Measurements from ENCODE around the gene ELF5. TPM values are rescaled to one million over a fixed set of nuclear protein-coding genes. Genes with fewer than 3 reads are reported as not detected.

Gene ELF5
- total RNA-seq, 1 donor from 2014 or later = not detected

DNA sequence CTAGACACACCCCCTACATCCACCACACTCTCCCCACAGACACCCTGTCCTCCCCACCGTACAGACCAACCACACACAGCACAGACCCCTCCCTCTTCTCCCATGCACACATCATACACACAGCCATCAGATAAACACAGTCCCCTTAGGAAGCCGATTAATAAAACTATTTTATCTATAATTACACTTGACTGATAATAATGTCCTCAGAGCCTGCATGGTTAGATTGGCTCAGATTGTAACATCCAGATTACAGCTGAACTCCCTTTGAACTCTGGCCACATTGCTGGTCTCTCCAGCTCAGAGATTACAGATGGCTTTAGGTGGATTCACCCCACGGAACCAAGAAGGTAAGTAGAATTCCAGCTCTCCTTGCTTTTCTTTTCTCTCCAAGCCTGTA, 9.5 kb upstream of the ELF5 start:
- DNase-seq (ENCODE audit: low read depth) = no peak

DNA sequence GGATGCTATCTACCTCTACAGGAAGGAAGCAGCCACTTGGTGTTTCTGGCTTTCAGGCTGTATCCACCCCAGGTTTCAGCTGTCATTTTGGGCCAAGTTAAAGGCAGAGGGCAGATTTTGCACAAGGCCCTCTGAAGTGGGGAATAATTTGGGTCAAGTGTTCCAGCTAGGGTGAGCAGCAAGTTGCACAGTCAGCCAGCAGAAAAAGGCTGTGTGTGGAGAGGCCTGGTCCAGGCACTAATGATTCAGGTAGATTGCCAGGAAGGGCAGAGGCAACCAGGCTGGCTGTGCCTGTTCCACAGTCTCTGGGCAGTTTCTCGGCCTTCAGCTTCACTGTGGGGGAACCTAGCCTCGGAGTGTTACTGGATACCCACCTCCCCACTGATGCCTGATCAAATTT, 8.6 kb upstream of the ELF5 start:
- no peak for DNase-seq (ENCODE audit: low read depth)

DNA sequence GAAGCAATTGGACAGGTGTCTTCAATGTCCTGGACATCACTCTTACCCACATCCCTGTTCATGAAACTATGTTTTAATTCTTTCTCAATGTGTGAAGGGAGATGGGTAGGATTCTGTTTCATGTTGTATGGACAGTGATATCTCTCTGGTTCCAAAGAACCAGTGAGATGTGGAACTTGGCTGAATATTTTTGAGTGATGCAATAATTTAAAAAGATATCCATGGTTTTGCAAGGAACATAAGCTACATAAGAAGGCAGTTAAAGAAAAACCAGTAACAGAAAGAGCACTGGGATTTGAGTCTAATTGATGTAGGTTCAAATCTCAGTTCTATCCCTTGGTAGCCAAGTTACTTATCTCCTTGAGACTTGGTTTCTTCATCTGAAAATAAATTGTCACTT, 7.7 kb upstream of the ELF5 start:
- DNase-seq (ENCODE audit: low read depth) = no peak

DNA sequence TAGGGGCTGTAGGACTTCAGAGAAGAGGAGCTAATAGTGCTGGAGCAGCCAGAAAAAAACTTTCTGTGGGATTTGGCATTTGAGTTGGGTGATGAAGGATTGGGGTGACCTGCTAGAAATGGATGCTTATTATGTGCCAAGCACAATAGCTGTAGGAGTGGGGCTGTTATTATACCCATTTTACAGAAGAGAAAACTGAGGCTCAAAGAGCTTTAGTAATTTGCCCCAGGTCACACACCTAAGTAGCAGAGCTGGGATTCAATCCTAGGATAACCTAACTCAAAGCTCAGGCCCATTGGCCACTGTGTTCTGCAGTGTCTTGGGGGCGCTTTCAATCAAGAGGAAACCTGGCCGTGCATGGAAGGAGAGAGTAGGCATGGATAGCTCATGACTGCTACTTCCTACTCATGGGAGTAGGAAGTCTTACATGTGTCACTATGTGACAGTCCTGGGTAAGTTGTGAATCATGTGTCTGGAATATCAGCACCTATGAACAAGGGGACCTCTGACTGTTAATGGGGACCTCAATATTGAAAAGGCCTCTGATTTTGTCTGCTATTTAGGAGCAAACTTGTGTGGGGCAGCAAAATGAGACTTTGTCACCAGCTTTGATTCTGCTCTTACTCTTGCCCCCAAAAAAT, 6.1 kb upstream of the ELF5 start:
- no peak for DNase-seq (ENCODE audit: low read depth)

DNA sequence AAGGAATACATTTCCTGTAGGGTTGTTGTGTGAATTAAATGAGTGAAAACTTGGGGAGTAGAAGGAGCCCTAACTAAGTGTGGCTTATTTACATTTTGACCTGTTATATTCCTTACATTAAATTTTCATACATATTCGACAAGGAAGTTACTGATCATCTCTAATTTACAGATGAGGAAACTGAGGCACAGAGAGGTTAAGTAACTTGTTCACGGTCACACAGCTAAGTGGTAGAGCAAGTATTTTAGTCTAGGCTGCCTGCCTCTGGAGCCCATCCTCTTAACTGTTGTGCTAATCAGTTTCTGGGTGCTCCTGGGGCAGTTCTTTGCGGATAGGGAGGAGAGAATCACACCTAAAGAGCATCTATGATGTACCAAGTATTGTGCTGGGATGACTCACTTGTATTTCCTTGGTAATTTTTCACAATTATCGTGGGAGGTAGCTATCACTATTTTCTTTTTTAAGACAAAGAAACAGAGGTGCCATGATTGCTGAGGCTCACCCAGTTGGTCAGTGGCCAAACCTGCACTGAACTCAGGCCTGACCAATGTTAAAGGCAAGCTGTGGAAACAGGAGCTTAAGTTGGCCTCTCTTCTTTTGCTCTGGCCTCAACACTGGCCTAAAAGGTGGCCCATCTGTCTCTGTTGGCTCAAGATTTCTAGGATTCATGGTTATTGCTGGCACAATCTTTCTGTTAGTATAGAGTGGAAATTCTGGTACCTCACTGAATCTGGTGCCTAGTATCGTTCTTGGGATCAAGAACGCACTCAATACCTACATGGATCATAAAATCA, 2.9 kb upstream of the ELF5 start:
- DNase-seq (ENCODE audit: low read depth) = no peak

DNA sequence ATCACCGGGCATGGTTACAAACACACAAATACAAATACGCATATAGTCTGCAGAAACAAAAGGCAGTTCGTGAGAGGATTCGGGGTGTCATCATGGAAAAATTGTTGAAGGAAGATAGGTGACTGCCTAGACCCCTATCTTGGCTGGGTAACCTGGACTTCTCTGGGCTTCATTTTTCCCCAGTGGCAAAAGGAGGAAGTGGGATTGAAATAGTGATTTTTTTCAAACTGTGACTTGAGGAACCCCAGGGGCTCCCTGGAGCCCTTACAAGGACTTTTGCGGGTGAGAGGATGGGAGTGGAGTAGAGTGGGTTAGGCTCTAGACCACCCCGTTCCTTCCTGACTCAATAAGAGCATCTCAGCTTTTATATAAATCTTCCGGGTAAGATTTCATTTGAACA, 1.0 kb upstream of the ELF5 start:
- DNase-seq (ENCODE audit: low read depth) = no peak

DNA sequence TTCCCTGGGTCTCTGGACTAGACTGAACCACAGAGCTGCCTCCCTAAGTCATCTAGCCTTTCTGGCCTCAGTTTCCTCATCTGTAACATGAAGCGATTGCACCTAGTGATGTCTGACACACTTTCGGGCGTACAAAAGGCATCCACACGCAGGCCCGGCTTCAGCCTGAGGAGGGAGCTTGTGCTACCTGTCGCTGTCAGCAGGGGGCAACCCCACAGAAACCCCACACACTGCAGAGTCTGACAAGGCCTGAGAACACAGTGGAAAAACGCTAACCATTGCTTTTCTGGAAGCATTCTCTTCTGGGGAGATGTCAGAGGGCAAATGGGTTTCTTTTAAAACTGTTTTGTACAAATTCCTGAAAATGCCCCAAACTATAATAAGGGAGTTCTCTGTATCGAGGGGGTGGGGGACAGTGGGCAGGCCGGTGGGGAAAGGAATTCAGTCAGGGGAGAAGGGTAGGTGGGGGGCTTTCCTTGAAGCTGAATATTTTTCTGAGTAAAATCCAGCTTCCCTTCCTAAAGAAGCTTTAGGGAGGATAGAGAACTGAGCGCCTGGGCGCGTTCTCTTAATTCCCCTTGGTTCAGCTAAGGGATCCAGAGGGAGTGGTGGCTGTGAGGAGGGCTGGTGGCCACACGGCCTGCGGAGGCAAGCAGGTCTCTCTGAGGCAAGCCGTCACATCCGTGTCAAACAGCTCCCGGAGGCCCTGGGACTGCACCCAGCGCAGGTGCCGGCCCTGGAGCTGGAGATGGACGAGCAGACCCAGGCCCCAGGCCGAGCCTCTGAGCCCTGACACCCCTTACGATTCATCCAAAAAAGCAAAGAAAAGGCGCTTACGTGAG, 533 bp downstream of the ELF5 start:
- peak; percentile 57 for DNase-seq (ENCODE audit: low read depth)

DNA sequence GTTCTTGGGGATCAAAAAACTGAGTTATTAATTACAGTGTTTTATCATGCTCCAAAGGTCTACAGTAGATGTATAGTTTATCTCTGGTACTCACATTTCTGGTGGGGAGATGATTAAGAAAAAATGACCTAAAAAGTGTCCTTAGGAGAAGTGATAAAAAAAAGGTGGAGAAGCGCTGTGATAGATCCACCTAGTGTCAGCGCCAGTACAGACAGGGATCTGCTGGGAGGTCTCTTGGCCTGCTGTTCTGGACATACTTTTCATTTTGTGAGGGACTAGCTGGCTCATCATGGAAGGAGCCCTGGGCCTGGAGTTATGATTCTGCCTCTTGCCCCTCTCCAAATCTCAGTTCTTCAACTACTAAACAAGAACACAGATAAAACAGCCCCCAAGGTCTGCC, 2.9 kb downstream of the ELF5 start:
- DNase-seq (ENCODE audit: low read depth) = no peak

DNA sequence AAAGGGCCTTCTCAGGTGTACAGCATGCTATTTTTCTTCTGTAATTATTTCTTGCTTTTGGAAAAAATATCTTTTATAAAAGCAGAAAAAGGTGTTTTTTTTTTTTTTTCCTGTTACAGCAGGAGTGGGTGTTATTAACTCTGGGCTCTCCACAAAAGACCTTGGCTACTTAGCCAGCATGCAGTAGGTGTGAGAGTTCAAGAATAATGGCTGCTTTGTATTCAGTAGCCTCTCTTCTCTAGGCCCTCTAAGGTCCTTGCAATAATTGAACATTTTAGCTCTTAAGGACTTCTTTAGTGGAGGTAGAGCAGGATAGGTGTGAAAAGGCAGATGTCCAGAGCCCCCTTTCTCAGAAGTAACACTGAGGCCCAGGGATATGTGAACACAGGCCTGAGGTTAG, 3.4 kb downstream of the ELF5 start:
- DNase-seq (ENCODE audit: low read depth) = no peak

DNA sequence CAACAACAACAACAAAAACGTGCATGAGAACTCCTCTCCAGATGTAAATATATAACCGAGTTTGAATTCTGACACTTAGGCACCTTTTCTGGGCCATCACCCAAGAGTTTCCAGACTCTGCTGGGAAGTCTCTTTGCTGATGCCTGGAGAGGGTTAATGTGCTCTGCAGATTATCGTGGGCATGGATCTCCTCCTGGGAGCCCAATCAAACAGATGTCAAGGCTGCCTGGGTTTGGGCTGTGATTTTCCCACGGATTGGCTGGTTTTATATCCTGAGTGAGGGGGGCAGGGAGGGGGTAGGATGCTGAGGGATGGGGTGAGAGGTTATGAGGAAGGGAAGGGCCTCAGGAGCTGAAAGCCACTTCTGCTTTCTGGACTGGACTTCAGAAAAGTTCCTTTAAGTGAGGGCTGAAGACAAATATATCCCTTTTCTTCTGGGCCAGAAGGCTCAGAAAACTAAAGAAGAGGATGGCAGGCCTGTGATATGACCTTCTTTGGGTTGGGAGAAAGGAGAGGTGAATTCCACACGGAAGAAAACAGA, 4.2 kb downstream of the ELF5 start:
- no peak for DNase-seq (ENCODE audit: low read depth)

DNA sequence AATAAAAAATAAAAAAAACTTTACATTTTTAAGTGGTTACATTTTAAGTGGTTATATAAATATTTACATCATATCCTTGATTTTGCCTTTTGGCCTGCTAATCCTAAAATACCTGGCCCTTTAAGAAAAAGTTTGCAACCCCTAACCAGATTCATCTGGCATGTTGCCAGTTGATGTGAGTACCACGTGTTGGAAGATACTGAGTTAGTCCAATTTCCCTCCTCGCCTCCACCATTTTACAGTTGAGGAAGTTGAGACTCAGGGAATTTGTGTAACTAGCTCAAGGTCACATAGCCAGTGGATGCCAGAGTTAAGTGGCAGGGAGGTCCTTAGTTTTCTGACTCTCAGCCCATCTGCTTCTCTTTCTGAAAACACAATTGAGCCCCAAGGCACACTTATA, 5.1 kb downstream of the ELF5 start:
- DNase-seq (ENCODE audit: low read depth) = no peak

DNA sequence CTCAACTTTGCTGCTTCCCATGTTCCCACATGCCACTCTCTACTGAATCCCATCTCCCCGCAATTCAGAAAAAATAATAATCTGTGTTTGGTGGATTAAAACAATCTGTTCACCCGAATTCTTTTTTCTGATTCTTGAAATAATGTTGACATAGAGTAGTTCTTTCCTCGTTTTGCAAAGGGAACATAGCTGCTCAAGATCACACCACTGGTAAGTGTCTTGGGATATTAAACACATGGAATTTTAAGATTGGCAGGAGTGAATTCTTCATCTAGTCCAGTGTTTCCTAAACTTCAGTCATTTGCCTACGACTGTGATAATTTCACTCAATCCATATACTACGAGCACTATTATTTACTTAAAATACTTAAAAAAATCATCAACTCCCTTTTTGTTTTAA, 6.0 kb downstream of the ELF5 start:
- DNase-seq (ENCODE audit: low read depth) = no peak

DNA sequence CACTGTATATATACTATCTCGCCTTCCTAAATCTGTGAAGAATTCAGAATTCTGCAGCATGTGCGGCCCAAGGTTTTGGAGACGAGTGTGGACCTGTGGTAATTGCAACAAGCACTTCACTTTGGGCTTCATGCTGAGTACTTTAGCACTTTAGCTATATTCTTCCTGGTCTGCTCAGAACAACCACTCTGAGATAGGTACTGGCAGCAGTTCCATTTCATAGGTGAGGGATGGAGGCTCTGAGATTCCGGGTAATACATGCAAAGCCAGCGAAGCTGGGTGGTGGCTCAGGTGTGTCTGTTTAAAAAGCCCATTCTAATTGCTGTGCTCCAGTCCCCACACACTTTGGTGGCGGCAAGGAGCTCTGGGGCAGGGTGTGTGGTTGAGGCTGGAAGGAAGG, 6.4 kb downstream of the ELF5 start:
- no peak for DNase-seq (ENCODE audit: low read depth)

DNA sequence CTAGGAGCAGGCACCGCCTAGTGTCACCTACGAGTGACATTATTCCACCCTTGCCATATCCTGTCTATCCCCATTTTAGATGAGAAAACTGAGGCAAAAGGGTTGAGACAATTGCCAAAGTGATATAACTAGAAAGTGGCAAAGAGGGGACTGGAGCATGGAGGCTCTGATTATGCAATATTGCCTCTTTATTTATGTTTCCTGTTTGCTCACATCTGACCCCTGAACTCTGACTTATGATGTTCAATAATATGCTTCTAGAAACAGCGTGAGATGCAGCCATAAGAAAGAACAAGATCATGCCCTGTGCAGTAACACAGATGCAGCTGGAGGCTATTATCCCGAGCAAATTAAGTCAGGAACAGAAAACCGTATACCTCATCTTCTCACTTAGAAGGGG, 7.7 kb downstream of the ELF5 start:
- DNase-seq (ENCODE audit: low read depth) = no peak

DNA sequence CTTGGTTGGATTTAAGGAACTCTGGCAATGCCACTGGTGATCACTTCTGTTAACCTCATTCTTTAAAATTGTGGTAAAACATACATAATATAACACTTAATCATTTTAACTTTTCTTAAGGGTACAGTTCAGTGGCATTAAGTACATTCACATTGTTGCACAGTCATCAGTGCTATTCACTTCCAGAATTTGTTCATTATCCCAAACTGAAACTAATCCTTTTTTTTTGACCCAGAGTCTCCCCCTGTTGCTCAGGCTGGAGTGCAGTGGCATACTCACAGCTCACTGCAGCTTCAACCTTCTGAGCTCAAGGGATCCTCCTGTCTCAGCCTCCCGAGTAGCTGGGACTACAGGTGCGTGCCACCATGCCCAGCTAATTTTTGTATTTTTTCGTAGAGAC, 10.6 kb downstream of the ELF5 start:
- no peak for DNase-seq (ENCODE audit: low read depth)

DNA sequence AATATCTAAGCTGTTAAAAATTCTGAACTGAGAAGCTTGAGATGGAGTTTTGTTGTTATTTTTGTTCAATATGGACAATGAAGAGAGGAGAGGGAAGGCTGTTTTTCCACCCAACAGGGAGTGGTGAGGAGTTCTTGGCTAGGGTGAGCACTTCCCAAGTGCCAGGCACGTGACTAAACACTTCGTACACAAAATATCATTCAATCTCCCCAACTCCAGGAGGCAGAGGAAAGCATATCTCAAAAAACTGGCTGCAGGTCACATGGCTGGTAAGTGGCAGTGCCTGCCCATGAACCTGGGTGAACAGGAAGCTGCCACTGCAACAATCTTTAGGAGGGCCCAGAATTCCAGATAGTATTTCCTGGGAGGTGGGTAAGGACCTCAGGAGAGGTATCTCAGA, 11.6 kb downstream of the ELF5 start:
- DNase-seq (ENCODE audit: low read depth) = no peak

DNA sequence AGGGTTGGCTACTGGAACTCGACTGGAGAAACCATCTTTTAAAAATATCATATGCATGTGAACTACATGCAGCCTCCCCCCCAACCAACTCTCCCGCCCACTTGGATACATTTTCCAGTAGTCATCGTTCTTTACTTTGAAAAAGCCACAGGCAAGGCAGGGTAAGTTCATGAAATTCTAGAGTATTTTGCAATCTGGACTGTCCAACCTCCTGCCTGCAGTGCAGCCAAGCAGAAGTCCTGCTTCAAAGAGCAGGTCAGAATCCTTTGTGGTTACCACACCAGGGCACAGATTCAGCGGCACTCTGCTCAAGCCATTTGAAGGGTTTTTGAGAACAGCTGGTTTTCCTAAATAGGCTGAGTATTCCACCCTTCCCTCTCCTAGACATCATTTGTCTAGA, 12.1 kb downstream of the ELF5 start:
- DNase-seq (ENCODE audit: low read depth) = peak; percentile 82

DNA sequence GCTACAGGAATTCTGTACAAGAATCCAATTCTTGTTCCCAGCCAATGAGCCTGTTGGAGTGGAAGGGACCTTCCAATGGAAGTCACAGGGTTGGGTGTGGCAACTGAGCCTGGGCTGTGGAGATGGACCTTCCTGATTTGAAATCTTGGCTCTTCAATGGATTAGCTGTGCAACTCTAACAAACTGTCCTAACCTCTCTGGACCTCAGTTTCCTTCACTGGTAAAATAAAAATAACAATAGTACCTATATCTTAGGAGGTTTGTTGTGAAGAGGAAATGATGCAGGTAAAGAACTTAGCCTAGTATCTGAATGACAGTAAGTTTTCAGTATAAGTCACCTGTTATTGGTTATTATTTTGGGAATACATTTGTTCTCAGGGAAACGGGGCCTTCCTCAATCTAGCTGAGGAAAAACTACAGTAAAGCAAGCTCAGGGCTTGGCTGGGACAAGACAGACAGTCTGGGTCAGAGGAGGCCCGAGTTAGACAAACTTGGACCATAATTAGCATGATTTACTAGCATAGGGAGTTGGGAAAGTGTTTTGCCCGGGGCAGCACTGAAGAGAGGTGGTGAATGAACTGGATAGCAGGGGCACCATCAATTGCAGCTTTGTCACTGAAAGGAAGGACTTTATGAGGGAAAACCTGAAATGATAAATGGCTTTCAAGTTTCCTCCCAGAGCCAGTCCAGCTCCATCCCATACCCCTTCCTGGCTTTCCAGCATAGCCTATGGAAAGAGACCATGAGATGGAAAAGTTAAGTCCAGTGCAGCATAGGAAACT, 13.7 kb downstream of the ELF5 start:
- DNase-seq (ENCODE audit: low read depth) = no peak

DNA sequence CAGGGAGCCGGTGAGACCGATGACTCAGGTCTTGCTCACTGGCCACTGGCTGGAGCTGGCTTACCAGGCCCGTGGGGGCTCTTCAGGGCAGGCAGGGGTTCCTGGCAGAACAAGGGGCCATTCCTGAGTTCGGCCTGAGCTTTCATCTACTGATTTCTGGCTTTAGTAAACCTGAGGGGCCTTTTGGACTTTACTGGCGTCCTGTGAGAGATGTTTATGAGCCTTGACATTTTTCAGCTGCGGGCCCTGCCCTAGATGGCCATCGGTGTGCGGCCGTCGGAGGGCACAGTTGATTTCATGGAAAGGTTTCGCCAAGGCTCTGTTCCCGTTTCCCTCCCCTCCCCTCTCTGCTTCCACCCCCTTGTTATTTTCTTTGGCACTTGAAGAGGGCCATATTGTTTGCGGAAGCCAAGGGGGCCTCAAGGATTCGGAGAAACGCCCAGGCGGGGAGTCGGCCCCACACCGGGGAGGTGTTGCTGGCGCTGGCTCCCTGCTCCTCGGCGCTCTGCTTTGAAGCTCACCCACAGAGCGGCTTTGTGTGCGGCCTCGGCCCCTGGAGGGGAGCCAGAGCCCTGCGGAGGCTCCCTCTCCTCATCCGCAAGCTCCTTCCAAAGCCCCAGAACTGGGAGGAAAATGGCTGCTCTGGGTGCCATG, 17.7 kb downstream of the ELF5 start:
- DNase-seq (ENCODE audit: low read depth) = no peak

DNA sequence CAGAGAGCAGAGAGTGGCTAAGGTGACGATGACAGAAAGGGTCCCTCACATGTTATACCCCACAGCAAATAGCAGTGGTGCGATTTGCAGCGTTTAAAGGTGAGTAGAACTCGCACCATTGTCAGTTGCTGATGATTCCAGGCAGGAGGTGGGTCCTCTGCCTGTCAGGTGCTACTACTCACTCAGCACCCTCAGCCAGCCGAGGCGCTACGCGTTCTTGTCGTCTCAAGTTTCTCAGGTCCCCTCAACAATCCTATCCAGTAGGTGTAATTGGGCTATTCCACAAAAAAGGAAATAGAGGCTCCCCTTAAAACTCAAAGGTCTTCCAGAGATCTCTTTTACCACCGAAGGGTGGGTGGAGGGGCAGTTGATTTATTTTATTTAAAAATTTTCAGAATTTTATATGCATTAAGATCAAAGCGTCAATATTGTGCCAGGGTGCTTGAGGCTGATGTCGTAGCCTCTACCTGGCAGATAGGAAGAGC, 18.3 kb downstream of the ELF5 start:
- DNase-seq (ENCODE audit: low read depth) = no peak

Data from myocyte (in vitro differentiated cells).